DND-41 (cell line): ENCODE results near the gene MAPKAPK3.

Source experiments
- CTCF ChIP-seq: IDR thresholded peaks from 2 replicates; pipeline ENCODE4 v1.5.1; 2012; ENCODE audit warnings: borderline replicate concordance, low read length, moderate library complexity, mild to moderate bottlenecking; ENCODE audit not compliant: poor library complexity, severe bottlenecking; ENCODE audit errors: extremely low read depth
- EZH2 ChIP-seq: IDR thresholded peaks from 3 replicates; pipeline ENCODE4 v1.6.1; 2012; ENCODE audit warnings: borderline replicate concordance, low read depth, mild to moderate bottlenecking, moderate library complexity, low read length, inconsistent platforms; ENCODE audit not compliant: severe bottlenecking

GRCh38 chr3:50632450-50632849 lies 15.5 kb downstream of the MAPKAPK3 start:
- TF ChIP-seq CTCF (no peak), EZH2 (no peak)
